ENCODE measurements around the gene TMEM170B. TPM values are rescaled to one million over a fixed set of nuclear protein-coding genes. Genes with fewer than 3 reads are reported as not detected.

Gene TMEM170B, protein sequence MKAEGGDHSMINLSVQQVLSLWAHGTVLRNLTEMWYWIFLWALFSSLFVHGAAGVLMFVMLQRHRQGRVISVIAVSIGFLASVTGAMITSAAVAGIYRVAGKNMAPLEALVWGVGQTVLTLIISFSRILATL
- 0.45 and 1.1 TPM in 2 replicates for total RNA-seq (ENCODE audit: low replicate concordance)

GRCh38 chr6:11537229-11538051, at the start of gene TMEM170B:
Gene TMEM170B (plus strand): TSS chr6:11537749. CDS start chr6:11538278, 529 bp downstream.

Other genes with a start within 250 kb of the TMEM170B start
- gene ADTRP, start 241.1 kb downstream of the TMEM170B start, total RNA-seq (ENCODE audit: low replicate concordance), result 2.0 and 10.9 TPM in 2 replicates